Chondrocyte (in vitro differentiated cells): ENCODE measurements around the gene RIC8A. TPM values are rescaled to one million over a fixed set of nuclear protein-coding genes. Genes with fewer than 3 reads are reported as not detected.
"Not testable (repeated sequence)": the region's sequence is repeated elsewhere in the genome, so short reads cannot be mapped to it uniquely, and the experiment has no call there.

Experiments
- DNase-seq: peaks from one replicate; pipeline ENCODE4 v3.0.0; 2021; ENCODE audit warnings: mixed read lengths, low spot score
- H3K27ac Mint-ChIP-seq: one replicate; pipeline ENCODE4 v1.8.0; 2021; ENCODE audit warnings: mild to moderate bottlenecking, moderate library complexity, mixed read lengths; ENCODE audit not compliant: unreplicated experiment
- H3K27me3 Mint-ChIP-seq: 2 replicates; pipeline ENCODE4 v1.8.0; 2021; ENCODE audit warnings: low read depth, mixed read lengths
- H3K36me3 Mint-ChIP-seq: 2 replicates; pipeline ENCODE4 v1.8.0; 2021; ENCODE audit warnings: low read depth, mixed read lengths
- H3K4me1 Mint-ChIP-seq: 2 replicates; pipeline ENCODE4 v1.8.0; 2021; ENCODE audit warnings: low read depth, mild to moderate bottlenecking, mixed read lengths
- H3K4me3 Mint-ChIP-seq: one replicate; pipeline ENCODE4 v1.8.0; 2021; ENCODE audit warnings: mild to moderate bottlenecking, moderate library complexity, mixed read lengths; ENCODE audit not compliant: unreplicated experiment
- H3K9me3 Mint-ChIP-seq: 2 replicates; pipeline ENCODE4 v1.8.0; 2021; ENCODE audit warnings: low read depth, mixed read lengths
- long read RNA-seq: library from polyadenylated mRNA; stranded (forward); transcript quantifications from one replicate; pipeline ENCODE4 v2.0.0, GENCODE V29; 2021
- total RNA-seq: library from RNA; stranded (reverse); gene quantifications from 3 replicates; pipeline ENCODE4 v1.2.1, GENCODE V29; 2021
- TF ChIP-seq, protein P1 (sequence below): fragments of 200-600 bp; sonication (generic); IDR thresholded peaks from 2 replicates; pipeline ENCODE4 v1.5.0; 2021; ENCODE audit warnings: antibody characterized with exemption, mild to moderate bottlenecking, moderate library complexity

RIC8A gene
- total RNA-seq: 107 to 130 TPM (median 124 TPM) in 3 replicates
- long read RNA-seq, transcript RIC8A-203 (10 exons, 3,703 nt): major isoform, 60 of 84 reads
- long read RNA-seq, transcript RIC8A-208 (8 exons, 2,565 nt): minor isoform, 5 of 84 reads
- long read RNA-seq, partial matches to known transcripts: 6 of 84 reads
- long read RNA-seq, other reads (novel, unspliced or antisense): 13 of 84 reads

DNA sequence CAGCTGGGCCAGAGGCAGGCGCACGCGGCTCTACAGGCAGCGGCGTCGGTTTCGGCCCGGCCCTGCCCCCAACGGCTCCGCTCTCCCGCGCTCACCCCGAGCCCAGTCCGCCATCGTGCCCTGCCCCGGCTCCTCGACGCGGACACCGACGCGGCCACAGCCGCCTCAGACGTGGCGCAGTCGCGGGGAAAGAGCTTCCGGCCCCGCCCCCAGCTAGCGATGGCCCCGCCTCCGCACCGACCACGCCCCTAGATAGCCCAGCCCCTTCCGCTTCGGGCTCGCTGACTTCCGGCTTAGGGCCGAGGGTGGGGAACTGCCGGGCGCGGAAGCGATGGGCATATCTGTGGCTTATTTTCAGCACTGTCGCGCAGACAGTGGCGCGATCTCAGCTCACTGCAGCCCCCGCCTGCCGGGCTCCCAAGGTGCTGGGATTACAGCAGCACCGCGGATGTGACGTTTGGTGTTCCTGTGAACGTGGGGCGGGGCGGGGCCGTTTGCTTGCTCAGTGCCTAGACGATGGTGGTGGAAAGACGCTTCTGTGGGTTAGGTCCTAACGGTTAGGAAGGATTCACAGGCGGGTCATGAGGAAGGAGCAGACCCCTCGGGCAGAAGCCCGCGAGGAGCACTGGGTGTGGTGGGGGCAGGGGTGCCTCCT lies at the start of gene RIC8A, which contains the start of gene BET1L:
RIC8A (plus strand) TSS at position 501 of the 655 bp plus-strand sequence. CDS start 1,147 bp downstream, outside the sequence.
BET1L (minus strand) TSS at position 192 of the 655 bp plus-strand sequence; CDS start at position 114, 78 bp downstream.
- no peaks in the 10 kb centered on the region for H3K9me3 Mint-ChIP-seq
- peaks cover 53% of the 10 kb centered on the region for H3K4me1 Mint-ChIP-seq
- DNase-seq: peak; percentile 98
- H3K27ac Mint-ChIP-seq: peak within 1 kb of the TSS; percentile 100
- H3K27me3 Mint-ChIP-seq: no peaks in the 10 kb centered on the region
- H3K4me3 Mint-ChIP-seq: peak within 1 kb of the TSS; percentile 99
- peaks cover 13% of the 10 kb centered on the region for H3K36me3 Mint-ChIP-seq
- TF ChIP-seq, protein P1, sequence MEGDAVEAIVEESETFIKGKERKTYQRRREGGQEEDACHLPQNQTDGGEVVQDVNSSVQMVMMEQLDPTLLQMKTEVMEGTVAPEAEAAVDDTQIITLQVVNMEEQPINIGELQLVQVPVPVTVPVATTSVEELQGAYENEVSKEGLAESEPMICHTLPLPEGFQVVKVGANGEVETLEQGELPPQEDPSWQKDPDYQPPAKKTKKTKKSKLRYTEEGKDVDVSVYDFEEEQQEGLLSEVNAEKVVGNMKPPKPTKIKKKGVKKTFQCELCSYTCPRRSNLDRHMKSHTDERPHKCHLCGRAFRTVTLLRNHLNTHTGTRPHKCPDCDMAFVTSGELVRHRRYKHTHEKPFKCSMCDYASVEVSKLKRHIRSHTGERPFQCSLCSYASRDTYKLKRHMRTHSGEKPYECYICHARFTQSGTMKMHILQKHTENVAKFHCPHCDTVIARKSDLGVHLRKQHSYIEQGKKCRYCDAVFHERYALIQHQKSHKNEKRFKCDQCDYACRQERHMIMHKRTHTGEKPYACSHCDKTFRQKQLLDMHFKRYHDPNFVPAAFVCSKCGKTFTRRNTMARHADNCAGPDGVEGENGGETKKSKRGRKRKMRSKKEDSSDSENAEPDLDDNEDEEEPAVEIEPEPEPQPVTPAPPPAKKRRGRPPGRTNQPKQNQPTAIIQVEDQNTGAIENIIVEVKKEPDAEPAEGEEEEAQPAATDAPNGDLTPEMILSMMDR: no peak

DNA sequence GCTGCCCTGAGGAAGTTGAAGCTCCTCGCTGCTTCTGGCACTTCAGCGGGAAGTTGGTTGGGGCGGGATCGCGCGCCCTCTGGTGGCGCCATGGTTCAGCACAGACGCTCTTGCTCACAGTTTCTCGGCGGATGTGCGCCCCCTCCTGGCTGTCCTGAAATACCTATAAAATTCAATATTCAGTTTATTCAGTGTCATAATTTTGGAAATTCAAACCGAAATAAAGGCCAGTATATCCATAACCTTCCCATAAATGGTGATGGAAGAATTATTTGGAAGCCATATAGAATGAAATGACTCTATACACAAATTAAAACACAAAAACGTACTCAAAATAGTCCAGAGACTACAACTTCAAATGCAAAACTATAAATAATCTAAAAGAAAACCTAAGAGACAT lies 27.3 kb upstream of the RIC8A start:
- H3K9me3 Mint-ChIP-seq, H3K27ac Mint-ChIP-seq, H3K4me1 Mint-ChIP-seq, H3K27me3 Mint-ChIP-seq, H3K36me3 Mint-ChIP-seq, DNase-seq, H3K4me3 Mint-ChIP-seq: not testable (repeated sequence)
- TF ChIP-seq, protein P1: peak; percentile 63

DNA sequence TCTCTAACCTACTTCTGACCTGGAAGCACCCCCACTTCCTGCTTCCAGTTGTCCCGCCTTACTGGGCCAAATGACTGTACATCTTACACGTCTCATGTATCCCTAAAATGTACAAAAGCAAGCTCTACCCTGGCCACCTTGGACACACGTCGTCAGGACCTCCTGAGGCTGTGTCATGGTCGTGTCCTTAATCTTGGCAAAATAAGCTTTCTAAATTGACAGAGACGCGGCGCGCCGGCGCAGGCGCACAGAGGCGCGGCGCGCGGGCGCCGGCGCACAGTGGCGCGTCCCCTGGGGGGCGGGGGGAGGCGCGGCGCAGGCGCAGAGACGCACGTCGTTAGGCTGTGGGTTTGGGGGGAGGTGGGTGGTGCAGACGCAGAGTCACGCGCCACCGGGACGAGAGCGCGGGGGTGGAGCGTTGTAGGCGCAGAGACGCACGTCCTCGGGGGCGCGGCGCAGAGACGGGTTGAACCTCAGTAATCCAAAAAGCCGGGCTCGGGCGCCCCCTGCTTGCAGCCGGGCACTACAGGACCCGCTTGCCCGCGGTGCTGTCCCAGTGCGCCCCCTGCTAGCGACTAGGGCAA lies 18.2 kb upstream of the RIC8A start:
- not testable (repeated sequence) for H3K27me3 Mint-ChIP-seq

DNA sequence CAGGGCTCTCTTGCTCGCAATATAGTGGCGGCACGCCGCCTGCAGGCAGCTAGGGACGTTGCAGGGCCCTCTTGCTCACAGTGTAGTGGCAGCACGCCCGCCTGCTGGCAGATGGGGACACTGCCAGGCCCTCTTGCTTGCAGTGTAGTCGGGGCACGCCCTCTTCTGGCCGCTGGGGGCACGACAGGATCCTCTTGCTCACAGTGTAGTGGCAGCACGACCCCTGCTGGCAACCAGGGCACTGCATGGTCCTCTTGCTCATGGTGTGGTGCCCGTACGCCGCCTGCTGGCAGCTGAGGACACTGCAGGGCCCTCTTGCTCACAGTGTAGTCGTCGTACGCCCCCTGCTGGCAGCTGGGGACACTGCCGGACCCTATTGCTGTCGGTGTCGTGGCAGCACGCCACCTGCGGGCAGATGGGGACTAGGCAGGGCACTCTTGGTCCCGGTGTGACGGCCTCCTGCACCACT lies 17.6 kb upstream of the RIC8A start:
- not testable (repeated sequence) for H3K36me3 Mint-ChIP-seq, H3K9me3 Mint-ChIP-seq, H3K4me1 Mint-ChIP-seq

More for the DNA sequence above, 18.2 kb upstream of the RIC8A start:
- H3K4me1 Mint-ChIP-seq, DNase-seq, H3K9me3 Mint-ChIP-seq, H3K4me3 Mint-ChIP-seq, H3K27ac Mint-ChIP-seq, H3K36me3 Mint-ChIP-seq: not testable (repeated sequence)

DNA sequence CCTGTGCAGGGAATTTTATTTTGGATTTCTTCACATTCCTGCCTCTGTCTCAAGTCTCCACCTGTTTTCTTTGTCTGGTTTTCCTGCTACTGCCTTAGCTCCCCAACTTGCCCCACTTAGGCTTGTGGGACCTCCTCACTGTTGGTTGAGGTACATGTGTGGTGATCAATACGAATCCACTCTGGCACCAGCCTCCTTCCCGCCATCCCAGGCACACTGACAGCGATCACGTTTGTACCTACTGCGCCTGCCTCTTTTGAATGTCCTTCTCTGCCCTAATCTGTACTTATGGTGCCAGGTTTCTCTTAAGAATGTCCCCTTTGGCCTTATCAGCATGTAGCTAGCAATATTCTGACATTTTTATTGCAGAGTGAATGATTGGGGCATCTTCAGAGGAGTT lies 17.0 kb upstream of the RIC8A start:
- H3K27ac Mint-ChIP-seq, H3K4me1 Mint-ChIP-seq, DNase-seq, H3K9me3 Mint-ChIP-seq, H3K27me3 Mint-ChIP-seq, H3K36me3 Mint-ChIP-seq, H3K4me3 Mint-ChIP-seq: not testable (repeated sequence)

More for the DNA sequence above, 17.6 kb upstream of the RIC8A start:
- TF ChIP-seq, protein P1: peak; percentile 58
- not testable (repeated sequence) for H3K27ac Mint-ChIP-seq, H3K4me3 Mint-ChIP-seq, H3K27me3 Mint-ChIP-seq, DNase-seq
